HEK293 (cell line): ENCODE measurements around the gene ITGB6.

Experiments used
- CTCF ChIP-seq: fragments of 450-650 bp; formaldehyde crosslinking; IDR thresholded peaks from 2 replicates; pipeline ENCODE4 v1.5.1; 2016; ENCODE audit warnings: missing biosample characterization, missing genetic modification characterization
- REST ChIP-seq: fragments of 450-650 bp; formaldehyde crosslinking; IDR thresholded peaks from 2 replicates; pipeline ENCODE4 v1.5.1; 2016; ENCODE audit warnings: missing biosample characterization, missing genetic modification characterization
- TSHZ1 ChIP-seq: fragments of 450-650 bp; formaldehyde crosslinking; IDR thresholded peaks from 2 replicates; pipeline ENCODE4 v1.5.1; 2016; ENCODE audit warnings: missing biosample characterization, missing genetic modification characterization, borderline replicate concordance
- ZBTB10 ChIP-seq: fragments of 450-650 bp; formaldehyde crosslinking; IDR thresholded peaks from 2 replicates; pipeline ENCODE4 v1.5.1; 2016; ENCODE audit warnings: missing biosample characterization, missing genetic modification characterization
- ZFP37 ChIP-seq: fragments of 450-650 bp; formaldehyde crosslinking; IDR thresholded peaks from 2 replicates; pipeline ENCODE4 v1.5.1; 2016; ENCODE audit warnings: missing biosample characterization, missing genetic modification characterization
- ZFP41 ChIP-seq: fragments of 450-650 bp; formaldehyde crosslinking; IDR thresholded peaks from 2 replicates; pipeline ENCODE4 v1.5.1; 2016; ENCODE audit warnings: missing biosample characterization, missing genetic modification characterization, borderline replicate concordance
- ZNF311 ChIP-seq: fragments of 450-650 bp; formaldehyde crosslinking; IDR thresholded peaks from 2 replicates; pipeline ENCODE4 v1.5.1; 2017; ENCODE audit warnings: missing biosample characterization, missing genetic modification characterization, borderline replicate concordance
- ZNF473 ChIP-seq: fragments of 450-650 bp; formaldehyde crosslinking; IDR thresholded peaks from 2 replicates; pipeline ENCODE4 v1.5.1; 2017; ENCODE audit warnings: missing biosample characterization, missing genetic modification characterization
- ZNF571 ChIP-seq: fragments of 450-650 bp; formaldehyde crosslinking; IDR thresholded peaks from 2 replicates; pipeline ENCODE4 v1.5.0; 2017; ENCODE audit warnings: missing biosample characterization, missing genetic modification characterization
- ZNF621 ChIP-seq: fragments of 450-650 bp; formaldehyde crosslinking; IDR thresholded peaks from 2 replicates; pipeline ENCODE4 v1.5.1; 2017; ENCODE audit warnings: missing biosample characterization, missing genetic modification characterization
- ZNF624 ChIP-seq: fragments of 450-650 bp; formaldehyde crosslinking; IDR thresholded peaks from 2 replicates; pipeline ENCODE4 v1.5.1; 2017; ENCODE audit warnings: missing biosample characterization, missing genetic modification characterization

GRCh38 chr2:160232905-160233475, 32.9 kb upstream of the ITGB6 start:
- TF ChIP-seq ZFP37 (tag by site-specific recombination), result no peak
- TF ChIP-seq CTCF (tag by site-specific recombination), result no peak
- TF ChIP-seq ZNF311 (tag by site-specific recombination), result no peak
- no peak for TF ChIP-seq REST (tag by site-specific recombination)
- TF ChIP-seq TSHZ1, result no peak
- TF ChIP-seq ZNF571 (tag by site-specific recombination), result no peak
- no peak for TF ChIP-seq ZNF473 (tag by site-specific recombination)
- TF ChIP-seq ZBTB10 (tag by site-specific recombination), result no peak
- TF ChIP-seq ZFP41 (tag by site-specific recombination), result no peak
- no peak for TF ChIP-seq ZNF621 (tag by site-specific recombination)
- no peak for TF ChIP-seq ZNF624 (tag by site-specific recombination)
